ENCODE data around the gene CACNB2. TPM values are rescaled to one million over a fixed set of nuclear protein-coding genes. Genes with fewer than 3 reads are reported as not detected.
A peak's percentile ranks its signal among the peaks of the same experiment; 100 is the strongest.

Gene CACNB2
- total and polyA plus RNA-seq, 10 of the 15 experiments (the other 5 are each of a cell fraction or from before 2014, with no cell fraction given), result 0.62 to 8.1 (median 1.2) TPM

DNA sequence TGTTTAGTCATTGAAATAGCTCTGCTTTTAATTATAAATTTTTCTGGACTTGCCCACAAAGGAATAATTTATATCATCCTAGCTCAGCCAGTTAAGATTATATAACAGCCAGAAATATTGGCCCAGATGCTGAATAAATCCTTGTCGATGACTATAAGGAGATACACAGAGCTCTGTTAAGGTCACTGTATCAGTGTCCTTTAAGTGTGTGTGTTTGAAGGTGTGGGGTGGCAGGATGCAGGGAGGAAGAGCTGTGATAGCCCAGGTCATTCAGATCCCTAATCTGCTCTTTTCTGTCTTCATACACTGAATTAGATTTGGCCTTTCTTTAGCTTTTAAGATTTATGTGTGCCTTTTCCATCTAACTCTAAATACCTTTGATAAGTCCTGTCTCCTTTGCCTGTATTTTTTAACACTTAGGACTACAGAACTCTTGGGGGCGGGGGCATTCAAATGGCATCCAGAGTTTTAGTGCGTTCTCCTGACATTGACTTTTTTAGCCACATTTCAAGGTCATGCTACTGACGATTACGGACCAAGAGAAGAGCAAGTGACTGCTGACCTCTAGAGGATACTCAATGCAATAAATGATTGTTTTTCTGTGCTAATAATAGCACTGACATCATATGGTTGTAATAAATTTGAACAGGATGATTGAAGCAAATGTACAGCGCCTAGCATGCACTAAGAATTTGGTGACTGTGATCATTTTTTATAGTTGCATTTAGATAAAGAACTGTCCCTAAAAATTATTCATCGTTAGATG, 172.3 kb downstream of the CACNB2 start (continued):
- TF ChIP-seq, protein P1, sequence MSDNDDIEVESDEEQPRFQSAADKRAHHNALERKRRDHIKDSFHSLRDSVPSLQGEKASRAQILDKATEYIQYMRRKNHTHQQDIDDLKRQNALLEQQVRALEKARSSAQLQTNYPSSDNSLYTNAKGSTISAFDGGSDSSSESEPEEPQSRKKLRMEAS (IDR thresholded peaks at IDR 0.05; ENCODE audit: low read depth, low read length), result no peak
- TF ChIP-seq REST (IDR thresholded peaks at IDR 0.05; ENCODE audit: low read depth, low read length), result no peak
- TF ChIP-seq ATF7 (IDR thresholded peaks at IDR 0.05; ENCODE audit: low read depth), result peak; percentile 97
- peak; percentile 34 for TF ChIP-seq PKNOX1 (IDR thresholded peaks at IDR 0.05)
- TF ChIP-seq ESRRA (IDR thresholded peaks at IDR 0.05; ENCODE audit: low read length), result peak; percentile 99
- no peak for TF ChIP-seq BRCA1 (IDR thresholded peaks at IDR 0.05; ENCODE audit: low read depth, low read length)
- TF ChIP-seq USF1 (IDR thresholded peaks at IDR 0.05; ENCODE audit: borderline replicate concordance, extremely low read length, insufficient read depth, low read depth, low read length), result no peak
- no peak for TF ChIP-seq CREM (IDR thresholded peaks at IDR 0.05; ENCODE audit: low read depth)
- TF ChIP-seq POLR2A (IDR thresholded peaks at IDR 0.05; ENCODE audit: low read depth, low read length), result no peak
- TF ChIP-seq SUPT20H (IDR thresholded peaks at IDR 0.05; ENCODE audit: borderline replicate concordance, control insufficient read depth, low read depth, low read length), result no peak
- TF ChIP-seq CEBPB (IDR thresholded peaks at IDR 0.05; ENCODE audit: borderline replicate concordance in 1 of 2, low read depth in 2 of 2, low read length in 2 of 2), result no peak
- peak; percentile 26; the same call in 1 of the 2 replicates for TF ChIP-seq MTA2 (IDR thresholded peaks at IDR 0.05; ENCODE audit: low read depth)

Data from GM12878 (cell line).